Glutamatergic neuron (in vitro differentiated cells): ENCODE data around the gene MTHFD1L. TPM values are rescaled to one million over a fixed set of nuclear protein-coding genes. Genes with fewer than 3 reads are reported as not detected.
"Not testable (repeated sequence)": the region's sequence is repeated elsewhere in the genome, so short reads cannot be mapped to it uniquely, and the experiment has no call there.

Experiments used
- DNase-seq: peaks from one replicate; pipeline ENCODE4 v3.0.0; 2022
- H3K27ac Mint-ChIP-seq: one replicate; pipeline ENCODE4 v1.8.0; 2020; ENCODE audit warnings: mild to moderate bottlenecking, mixed read lengths, inconsistent platforms; ENCODE audit not compliant: unreplicated experiment
- H3K27me3 Mint-ChIP-seq: one replicate; pipeline ENCODE4 v1.8.0; 2020; ENCODE audit warnings: mild to moderate bottlenecking, moderate library complexity, mixed read lengths, inconsistent platforms; ENCODE audit not compliant: unreplicated experiment
- H3K36me3 Mint-ChIP-seq: one replicate; pipeline ENCODE4 v1.8.0; 2020; ENCODE audit warnings: mild to moderate bottlenecking, mixed read lengths, inconsistent platforms; ENCODE audit not compliant: unreplicated experiment
- H3K4me1 Mint-ChIP-seq: one replicate; pipeline ENCODE4 v1.8.0; 2020; ENCODE audit warnings: mild to moderate bottlenecking, low read depth, mixed read lengths, inconsistent platforms; ENCODE audit not compliant: unreplicated experiment
- H3K4me3 Mint-ChIP-seq: one replicate; pipeline ENCODE4 v1.8.0; 2020; ENCODE audit warnings: mild to moderate bottlenecking, mixed read lengths, inconsistent platforms; ENCODE audit not compliant: unreplicated experiment
- H3K9me3 Mint-ChIP-seq: one replicate; pipeline ENCODE4 v1.8.0; 2020; ENCODE audit warnings: mild to moderate bottlenecking, moderate library complexity, mixed read lengths, inconsistent platforms; ENCODE audit not compliant: unreplicated experiment
- CTCF ChIP-seq: fragments of 200-600 bp; sonication (generic); IDR thresholded peaks from one replicate; pipeline ENCODE4 v1.5.0; 2021; ENCODE audit not compliant: partially characterized antibody, unreplicated experiment
- total RNA-seq: library from RNA; stranded (reverse); fragmentation: NEBNext Ultra II Directional; extraction: Animal tissue kit (Norgen Biotek cat#: 25700); gene quantifications from one replicate; pipeline ENCODE4 v1.2.1, GENCODE V29; 2021; ENCODE audit not compliant: unreplicated experiment

MTHFD1L gene
- total RNA-seq, 1 donor from 2014 or later: 35.9 TPM

- H3K4me1 Mint-ChIP-seq: peaks cover 7% of the 10 kb centered on the region
- H3K4me3 Mint-ChIP-seq: no peak overlapping the region
- peaks cover 9% of the 10 kb centered on the region for H3K9me3 Mint-ChIP-seq
- DNase-seq: no peak
- no peak for TF ChIP-seq CTCF
- H3K36me3 Mint-ChIP-seq: peaks cover 9% of the 10 kb centered on the region
- peak overlapping the region; percentile 72 for H3K27ac Mint-ChIP-seq
- no peaks in the 10 kb centered on the region for H3K27me3 Mint-ChIP-seq
These were observed 166.5 kb downstream of the MTHFD1L start for GRCh38 chr6:151032034-151032433.

DNA sequence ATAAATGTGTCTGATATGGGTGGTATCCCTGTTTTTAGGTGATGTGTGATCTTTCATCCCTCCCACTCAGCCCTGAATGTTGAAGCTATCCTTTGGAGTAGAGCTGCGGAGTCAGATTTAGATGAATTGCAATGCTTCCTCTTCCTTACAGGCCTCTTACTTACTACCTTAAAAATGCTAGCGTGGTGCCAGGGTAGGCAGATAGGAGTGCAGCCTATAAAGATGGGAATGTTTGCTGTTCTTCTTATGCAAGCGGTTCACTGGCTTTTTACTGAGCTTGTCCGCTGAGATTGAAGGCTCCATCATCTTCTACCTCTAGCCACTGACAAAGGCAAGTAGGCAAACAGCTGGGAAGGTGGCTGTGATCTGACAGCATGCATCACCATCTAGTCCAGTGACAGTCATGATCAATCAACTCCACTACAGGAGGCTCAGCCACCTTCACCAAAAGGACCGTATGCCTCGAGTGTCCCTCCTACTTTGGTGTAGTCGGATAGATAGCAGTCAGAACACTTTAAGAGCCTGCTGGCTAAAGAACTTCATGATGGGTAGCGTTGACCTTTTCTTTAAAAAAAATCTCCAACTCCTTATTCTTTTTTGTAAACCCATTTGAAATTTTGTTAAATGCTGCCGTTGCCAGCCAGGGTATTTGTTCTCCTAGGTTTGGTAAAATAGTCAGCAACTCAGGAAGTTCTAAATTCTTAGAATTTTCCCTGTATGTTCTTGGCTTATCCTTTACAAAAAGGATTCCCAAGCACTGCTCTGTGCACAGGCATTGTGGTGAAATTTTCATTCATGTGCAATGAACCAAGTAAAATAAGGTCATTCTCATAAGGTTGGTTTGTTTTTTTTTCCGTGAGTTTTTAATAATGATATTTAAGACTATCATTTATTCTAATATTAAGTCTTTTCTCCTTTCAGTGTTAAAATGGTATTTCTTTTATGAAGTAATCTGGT, 169.6 kb downstream of the MTHFD1L start:
- peaks cover under 1% of the 10 kb centered on the region for H3K36me3 Mint-ChIP-seq
- no peak overlapping the region for H3K27ac Mint-ChIP-seq
- no peak for DNase-seq

DNA sequence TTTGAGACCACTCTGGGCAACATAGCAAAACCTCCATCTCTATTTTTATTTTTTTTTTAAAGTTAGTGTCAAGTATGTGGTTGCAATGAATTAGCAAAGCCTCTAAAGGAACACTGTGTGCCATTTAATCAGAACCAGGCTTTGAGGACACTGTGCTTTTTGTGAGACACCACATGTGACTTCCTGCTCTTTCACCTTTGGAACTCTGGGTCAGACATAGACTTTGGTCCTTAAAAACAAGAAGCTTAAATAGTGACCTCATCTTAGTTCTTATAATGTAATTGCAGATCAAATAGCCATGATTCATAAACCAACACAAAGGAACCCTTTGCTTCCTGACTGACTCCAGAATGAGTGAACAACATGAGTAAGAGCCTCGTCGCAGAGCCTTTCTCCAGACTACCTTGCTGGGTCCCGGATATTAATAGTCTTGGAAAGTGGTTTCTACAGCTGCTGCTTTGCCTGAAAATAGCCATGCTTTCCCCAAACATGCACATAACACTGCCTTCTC, 170.8 kb downstream of the MTHFD1L start:
- not testable (repeated sequence) for H3K27me3 Mint-ChIP-seq, H3K27ac Mint-ChIP-seq, H3K36me3 Mint-ChIP-seq, H3K9me3 Mint-ChIP-seq, DNase-seq, H3K4me3 Mint-ChIP-seq, H3K4me1 Mint-ChIP-seq

More for the DNA sequence above, 169.6 kb downstream of the MTHFD1L start:
- Mint-ChIP-seq H3K4me1 (peaks cover 7% of the 10 kb centered on the region), H3K27me3 (peaks cover 2% of the 10 kb centered on the region), H3K9me3 (peaks cover 9% of the 10 kb centered on the region), H3K4me3 (no peak overlapping the region)
- TF ChIP-seq CTCF: no peak

DNA sequence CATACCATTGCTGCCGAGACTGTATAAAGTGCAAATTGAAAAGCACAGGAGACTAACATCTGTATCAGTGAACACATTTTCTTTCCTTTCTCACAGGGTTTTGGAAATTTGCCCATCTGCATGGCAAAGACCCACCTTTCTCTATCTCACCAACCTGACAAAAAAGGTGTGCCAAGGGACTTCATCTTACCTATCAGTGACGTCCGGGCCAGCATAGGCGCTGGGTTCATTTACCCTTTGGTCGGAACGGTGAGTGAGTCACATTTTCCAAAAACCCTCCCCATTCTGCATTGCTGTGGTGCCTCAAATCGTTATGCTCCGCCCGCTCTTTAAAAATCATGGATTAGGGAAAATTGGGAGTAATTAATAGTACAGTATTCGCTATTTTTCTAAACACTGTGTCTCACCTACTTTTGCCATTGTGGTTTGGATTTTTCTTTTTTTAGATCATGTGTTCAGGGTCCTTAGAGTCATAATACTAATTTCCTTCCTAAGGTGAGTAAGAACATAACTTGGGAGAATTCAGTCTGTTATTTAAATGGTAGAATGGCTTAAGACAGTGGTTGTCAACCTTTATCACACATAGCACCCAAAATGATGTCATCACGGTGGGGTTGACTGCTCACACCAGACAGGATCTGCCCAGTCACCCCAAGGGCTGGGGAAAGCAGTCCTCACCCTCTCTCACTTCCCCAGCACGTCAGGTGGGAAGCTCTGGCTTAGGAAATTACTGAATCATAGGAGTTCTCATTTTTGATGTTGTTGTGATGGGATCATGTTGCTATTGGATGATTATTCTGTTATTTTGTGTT, 171.6 kb downstream of the MTHFD1L start:
- no peak for DNase-seq
- H3K9me3 Mint-ChIP-seq: peaks cover 7% of the 10 kb centered on the region
- H3K27ac Mint-ChIP-seq: no peak overlapping the region
- H3K4me1 Mint-ChIP-seq: peaks cover 7% of the 10 kb centered on the region
- H3K4me3 Mint-ChIP-seq: no peak overlapping the region
- peaks cover 2% of the 10 kb centered on the region for H3K27me3 Mint-ChIP-seq
- H3K36me3 Mint-ChIP-seq: no peaks in the 10 kb centered on the region
- no peak for TF ChIP-seq CTCF

GRCh38 chr6:151038616-151039015, 173.1 kb downstream of the MTHFD1L start:
- peaks cover 3% of the 10 kb centered on the region for H3K9me3 Mint-ChIP-seq
- H3K4me1 Mint-ChIP-seq: peaks cover 2% of the 10 kb centered on the region
- peaks cover 2% of the 10 kb centered on the region for H3K27me3 Mint-ChIP-seq
- H3K36me3 Mint-ChIP-seq: no peaks in the 10 kb centered on the region
- no peak for TF ChIP-seq CTCF
- no peak for DNase-seq
- H3K27ac Mint-ChIP-seq: no peak overlapping the region
- no peak overlapping the region for H3K4me3 Mint-ChIP-seq

- not testable (repeated sequence) for H3K27me3 Mint-ChIP-seq, H3K4me3 Mint-ChIP-seq, DNase-seq, H3K9me3 Mint-ChIP-seq, H3K27ac Mint-ChIP-seq, H3K36me3 Mint-ChIP-seq
- peaks cover 15% of the 10 kb centered on the region for H3K4me1 Mint-ChIP-seq
These were observed 175.5 kb downstream of the MTHFD1L start for GRCh38 chr6:151040888-151041521.
